Stimulated activated CD8-positive, alpha-beta memory T cell treated with anti-CD3 and anti-CD28 coated beads, Interleukin-2, amount 100 ng/mL, for 48 hours (primary cell): Measurements from ENCODE around the gene GLB1L.

Source experiments
- DNase-seq, 2 donors: peaks; one replicate each; pipeline ENCODE4 v3.0.0-alpha.2; 2020; ENCODE audit warnings: low read depth in 2 of 2

The GLB1L gene

DNA sequence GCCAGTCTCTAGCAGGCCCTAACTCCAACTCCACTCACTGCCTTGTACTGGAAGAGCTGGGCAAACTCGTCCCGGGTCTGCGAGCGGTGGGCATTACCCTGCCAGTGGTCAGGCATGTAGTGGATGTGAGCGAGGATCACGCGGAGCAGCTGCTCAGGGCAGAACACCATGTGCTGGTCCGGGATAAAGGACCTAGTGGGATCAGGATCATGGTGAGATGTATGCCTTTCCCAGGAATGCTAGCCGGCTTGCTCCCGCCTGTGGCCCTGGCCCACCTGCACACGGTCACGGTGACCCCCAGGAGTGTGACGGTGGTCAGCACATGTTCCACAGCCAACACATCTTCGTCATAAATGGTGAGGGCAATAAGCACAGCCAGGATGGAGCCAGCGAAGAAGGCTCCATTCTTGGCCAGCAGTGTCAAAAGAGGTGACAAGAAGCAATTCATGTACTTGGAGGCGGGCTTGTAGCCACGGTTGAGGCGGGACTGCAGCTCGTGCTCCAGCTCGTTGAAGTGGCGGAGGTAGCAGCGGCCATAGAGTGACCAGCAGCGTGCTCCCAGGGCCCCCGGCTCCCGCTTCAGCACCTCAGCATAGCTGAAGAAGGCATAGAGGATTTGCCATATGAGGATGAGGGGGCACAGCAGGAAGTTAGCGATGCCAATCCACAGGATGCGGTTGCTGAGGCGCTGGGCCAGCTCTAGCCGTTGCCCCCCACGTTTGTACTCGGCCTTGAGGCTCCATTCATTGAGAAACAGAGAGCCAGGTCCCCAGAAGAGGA lies 21.2 kb downstream of the GLB1L start:
- no peak for DNase-seq

DNA sequence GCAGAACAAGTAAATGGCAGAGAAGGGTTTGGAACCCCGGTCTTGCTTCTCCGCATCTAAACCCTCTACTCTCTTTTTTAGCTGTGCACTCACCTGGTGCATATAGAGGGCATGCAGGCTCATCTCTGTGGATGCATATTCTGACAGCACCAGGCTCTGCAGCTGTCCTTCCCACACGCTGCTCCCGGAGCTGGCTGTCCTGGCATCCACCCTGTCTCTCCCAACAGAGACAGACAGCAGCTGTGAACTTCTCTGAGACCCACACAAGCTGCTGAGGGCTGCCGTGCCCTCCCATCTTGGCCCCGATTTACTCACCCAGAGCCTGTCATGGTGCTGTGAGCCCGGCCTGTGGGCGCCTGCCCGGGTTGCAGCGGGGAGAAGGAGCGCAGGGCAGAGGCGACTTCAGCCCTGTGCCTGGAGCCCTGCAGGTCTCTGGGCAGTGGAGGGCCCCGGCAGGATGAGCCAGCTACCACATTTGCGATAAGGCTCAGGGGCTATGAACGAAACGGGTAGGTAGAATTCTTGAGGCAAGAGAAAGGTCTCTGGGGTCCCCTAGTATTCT lies 23.2 kb downstream of the GLB1L start:
- DNase-seq = no peak

- DNase-seq = no peak
Measured at GRCh38 chr2:219220652-219221402, 24.4 kb downstream of the GLB1L start.

GRCh38 chr2:219219784-219220532 lies 25.3 kb downstream of the GLB1L start:
- DNase-seq = no peak

DNA sequence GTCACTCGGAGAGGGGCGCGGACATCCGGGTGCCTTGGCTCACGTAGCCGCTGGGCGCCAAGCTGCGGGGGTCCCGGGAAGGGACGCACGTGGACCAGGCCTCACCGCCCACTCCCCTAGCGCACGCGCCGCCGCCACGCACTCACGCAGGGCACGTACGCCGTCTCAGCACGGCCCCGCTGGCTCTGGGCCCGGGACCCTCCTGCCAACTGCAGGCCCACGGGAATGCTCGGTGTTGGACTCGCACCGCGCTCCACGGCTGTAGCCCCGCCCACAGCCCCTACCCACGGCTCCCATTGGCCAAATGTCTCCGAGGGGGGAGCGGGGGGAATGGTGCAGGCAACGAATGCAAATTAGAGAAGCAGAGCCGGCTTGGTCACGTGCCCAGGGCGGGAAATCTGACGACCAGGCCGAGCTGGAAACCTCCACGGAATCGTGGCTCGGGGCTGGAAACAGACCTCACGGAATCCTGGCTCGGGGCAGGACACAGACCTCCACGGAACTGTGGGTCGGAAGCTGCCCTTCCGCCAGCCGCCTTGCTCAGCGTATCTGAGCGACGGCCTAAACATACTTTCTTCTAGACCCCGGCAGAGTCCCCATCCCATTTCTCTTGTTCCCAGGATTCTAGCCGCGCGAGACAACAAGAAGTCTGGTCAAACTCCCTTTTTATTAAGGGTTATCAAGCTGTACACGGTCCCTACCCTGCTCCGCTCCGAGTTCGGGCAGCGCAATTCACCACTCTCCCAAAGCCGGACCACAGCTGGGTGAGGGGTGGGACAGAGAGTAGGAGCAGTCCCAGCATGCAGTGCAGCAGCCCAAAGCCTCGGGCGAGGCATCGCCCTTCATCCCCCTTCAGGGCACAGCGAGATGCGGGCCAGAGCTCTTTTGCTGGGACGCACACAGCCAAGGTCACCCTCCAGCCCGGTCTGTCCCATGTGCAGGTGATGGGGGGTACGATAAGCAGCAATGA lies 26.2 kb downstream of the GLB1L start, which contains the start of gene ABCB6:
Gene ABCB6, minus strand, starts transcription at position 227 of the 970 bp plus-strand sequence. CDS start 285 bp downstream, outside the sequence.
- DNase-seq = peak; percentile 83 to 87

GRCh38 chr2:219218217-219218731 lies 27.0 kb downstream of the GLB1L start:
- peak; percentile 7 to 8 for DNase-seq

DNA sequence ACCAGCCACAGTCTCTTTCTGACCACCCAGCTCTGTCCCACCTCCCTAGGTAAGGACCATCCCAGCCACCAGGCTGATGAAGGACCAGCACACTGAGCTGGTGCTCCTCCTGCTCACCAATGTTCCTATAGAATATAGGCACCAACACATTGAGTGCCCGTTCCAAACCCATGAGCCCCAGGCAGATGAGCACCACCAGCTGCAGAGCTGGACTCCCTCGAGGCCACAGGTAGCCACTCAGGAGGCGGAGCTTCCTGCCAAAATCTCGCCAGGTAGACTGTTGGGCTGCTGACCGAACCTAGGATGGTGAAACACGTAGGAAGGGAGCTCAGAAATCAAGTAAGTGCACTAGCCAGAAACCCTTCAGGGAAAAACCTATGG lies 28.7 kb downstream of the GLB1L start:
- DNase-seq = no peak

DNA sequence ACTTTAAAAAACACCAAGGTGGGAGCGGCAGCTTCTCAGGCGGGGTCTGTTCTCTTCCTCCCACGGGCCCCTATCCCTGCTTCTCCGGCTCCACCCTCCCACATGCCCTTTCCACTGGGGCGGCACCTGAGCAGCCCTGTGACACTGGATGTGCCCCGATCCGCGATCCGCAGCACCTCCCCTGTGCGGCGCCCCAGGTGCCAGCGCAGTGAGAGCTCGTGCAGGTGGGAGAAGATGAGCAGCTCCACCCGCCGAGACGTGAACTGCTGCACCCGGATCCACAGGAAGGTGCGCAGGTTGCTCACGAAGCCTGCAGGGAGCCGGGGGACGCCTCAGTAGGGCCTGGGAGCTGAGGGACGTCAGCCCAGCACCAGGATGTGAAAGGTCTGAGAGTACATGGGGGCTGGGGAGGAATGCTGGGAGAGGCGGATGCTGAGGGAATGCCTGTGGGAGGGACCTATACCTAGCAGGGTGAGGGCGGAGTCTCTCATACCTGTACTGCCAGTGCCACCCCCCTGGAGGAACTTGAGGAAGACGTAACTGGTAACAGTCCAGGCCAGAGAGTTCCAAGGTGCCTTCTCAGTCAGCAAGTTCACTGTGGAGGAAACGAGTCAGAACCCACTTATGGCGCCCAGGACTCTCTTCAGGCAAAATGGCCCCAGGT lies 29.2 kb downstream of the GLB1L start:
- DNase-seq = no peak

DNA sequence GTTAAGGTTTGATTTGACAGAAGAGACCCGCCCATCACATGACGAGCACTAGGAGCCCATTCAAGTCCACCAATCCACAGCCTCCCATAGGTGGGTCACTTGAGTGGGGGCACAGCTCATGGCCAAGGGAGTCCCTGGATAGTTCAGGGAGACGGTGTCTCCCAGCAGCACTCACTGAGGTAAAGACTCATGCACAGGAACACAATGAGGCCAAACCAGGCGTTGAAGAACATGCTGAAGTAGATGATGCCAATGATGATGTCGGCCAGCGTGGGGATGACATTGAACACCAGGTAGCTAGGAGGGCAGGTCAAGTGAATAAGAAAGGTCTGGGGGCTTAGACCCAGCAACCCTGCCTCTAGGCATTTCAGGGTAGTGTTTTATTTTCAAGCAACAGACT lies 30.5 kb downstream of the GLB1L start:
- no peak for DNase-seq

- no peak for DNase-seq
Measured at GRCh38 chr2:219214141-219214540, 31.1 kb downstream of the GLB1L start.

DNA sequence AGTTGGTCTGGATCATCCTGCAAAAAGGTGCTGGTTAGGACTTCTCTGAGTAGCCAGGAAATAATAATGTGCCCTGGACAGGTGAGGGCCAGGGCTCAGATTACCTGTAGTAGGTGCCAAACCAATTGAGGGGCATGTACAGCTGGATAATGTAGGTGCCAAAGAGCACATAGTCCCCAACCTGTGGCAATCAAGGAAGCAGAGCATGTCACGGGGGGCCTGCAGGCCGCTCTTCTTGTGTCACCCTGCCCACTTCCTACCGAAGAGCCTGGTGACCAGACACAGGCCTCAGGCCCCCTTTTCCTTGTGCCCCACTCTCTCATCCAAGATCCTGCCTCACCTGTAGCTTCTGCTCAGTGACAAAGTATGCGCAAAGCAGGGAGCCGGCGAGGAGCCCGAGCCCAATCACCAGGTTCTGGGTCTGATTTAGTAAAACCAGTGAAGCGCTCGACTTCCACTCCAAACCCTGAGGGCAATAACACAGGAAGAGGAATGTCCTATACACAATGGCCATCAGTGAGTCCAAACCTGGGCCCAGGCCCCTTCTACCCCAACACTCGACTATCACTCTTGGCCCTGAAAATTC lies 31.7 kb downstream of the GLB1L start:
- DNase-seq = no peak

GRCh38 chr2:219213026-219213415 lies 32.2 kb downstream of the GLB1L start:
- DNase-seq = no peak

DNA sequence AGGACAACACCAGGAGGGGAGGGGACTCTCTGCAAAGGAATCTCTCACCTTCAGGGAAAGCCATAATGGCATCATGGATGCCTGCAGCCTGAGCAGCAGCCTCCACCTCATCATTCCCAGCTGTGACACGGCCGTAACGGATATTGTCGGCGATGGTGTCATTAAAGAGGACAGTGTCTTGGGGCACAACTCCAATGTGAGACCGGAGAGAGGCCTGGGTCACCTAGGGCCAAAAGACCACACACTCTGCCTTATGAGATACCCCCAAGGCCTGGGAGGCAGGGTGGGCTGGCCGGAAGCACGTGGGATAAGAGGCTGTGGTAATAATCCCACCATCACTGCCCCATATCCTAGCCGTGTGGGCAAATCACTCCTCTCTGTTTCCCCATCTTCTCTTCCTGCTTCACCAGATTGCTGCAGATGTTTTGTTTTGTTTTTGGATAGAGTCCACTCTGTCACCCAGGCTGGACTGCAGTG lies 34.3 kb downstream of the GLB1L start:
- DNase-seq = no peak

DNA sequence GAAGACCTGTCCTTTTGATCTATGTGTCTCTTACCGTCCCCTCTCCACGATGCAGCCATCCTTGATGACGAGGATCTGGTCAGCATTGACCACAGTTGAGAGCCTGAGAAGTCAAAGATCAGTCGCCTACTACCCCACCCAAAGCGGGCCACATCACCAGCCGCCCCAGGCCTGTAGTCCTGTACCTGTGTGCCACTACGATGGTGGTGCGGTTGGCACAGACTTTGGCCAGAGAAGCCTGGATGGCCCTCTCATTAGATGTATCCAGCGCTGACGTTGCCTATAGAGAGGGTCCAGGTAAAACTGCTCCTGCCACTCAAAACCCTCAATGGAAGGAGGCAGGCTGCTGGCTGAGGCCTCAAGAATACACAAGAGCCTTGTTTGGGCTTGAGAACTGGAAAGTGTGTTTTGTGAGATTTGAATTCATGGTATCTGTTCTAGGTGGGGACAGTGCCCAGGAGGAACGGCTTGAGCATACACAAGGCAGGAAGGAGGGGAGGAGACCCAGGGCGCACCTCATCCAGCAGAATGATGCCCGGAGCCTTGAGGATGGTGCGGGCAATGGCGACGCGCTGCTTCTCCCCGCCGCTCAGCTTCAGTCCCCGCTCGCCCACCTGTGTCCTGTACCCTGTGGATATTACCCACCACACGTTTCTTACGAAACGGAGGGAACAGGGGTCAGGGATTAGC lies 34.9 kb downstream of the GLB1L start:
- no peak for DNase-seq

DNA sequence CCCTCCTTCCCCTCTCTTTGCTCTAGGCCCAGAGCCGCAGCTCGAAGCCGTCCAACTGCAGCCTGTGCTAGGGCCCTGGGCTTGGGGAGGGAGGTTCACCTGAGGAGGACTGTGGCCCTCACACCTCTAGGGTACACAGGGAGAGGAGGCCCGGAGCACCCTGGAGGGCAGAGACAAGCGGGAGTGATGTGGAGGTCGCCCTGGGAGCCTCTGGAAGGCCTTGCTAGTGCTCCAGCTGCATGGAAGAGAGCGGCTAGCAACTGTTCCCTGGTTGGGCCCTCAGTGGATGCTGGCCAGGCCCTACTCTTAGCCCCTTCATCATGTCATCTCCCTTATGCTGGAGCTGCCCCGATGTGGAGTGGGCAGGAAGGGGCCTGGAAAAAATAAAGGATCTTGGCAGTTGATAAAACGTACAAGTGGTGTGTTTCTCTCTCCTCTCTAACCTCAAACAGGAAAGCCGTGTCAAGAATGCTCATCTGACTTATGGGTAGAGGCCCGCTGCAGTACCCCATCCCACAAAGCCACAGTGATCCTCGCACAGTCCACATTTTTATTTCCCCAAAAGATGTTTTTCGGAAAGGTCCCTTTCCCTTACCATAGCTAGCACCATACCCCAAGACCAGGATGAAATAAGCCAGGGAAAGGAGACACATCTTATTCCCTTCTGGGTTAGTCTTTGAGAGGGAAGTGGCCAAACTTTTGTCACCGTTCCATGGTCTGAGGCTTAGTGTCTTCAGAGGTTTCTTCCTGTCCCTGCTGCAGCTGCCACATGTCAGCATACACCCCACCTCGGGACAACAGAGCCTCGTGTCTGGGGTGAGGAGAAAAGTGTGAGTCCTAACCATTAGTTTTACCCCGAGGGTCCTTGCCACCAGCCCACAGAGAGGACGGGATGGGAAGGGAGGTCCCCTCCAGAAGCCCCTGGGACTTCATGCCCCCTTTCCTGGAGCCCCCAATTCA lies 35.7 kb downstream of the GLB1L start:
- DNase-seq = no peak

- no peak for DNase-seq
Measured at GRCh38 chr2:219207884-219208740, 37.1 kb downstream of the GLB1L start.
